NCI-H1417 treated with DMSO at 0.1 percent for 48 hours (cell line): ENCODE results near the gene TRPM7.
"Not testable (repeated sequence)": the region's sequence is repeated elsewhere in the genome, so short reads cannot be mapped to it uniquely, and the experiment has no call there.

ENCODE experiments used
- DNase-seq: peaks from one replicate; lab custom pipeline; 2025; lab: John Stamatoyannopoulos, UW

TRPM7 gene

GRCh38 chr15:50576166-50576565 lies 110.4 kb downstream of the TRPM7 start:
- no peak for DNase-seq

GRCh38 chr15:50573842-50574241 lies 112.8 kb downstream of the TRPM7 start:
- DNase-seq, result not testable (repeated sequence)

- no peak for DNase-seq
Measured at GRCh38 chr15:50563756-50564155, 122.8 kb downstream of the TRPM7 start.

- DNase-seq, result no peak
Measured at GRCh38 chr15:50562735-50563640, 123.6 kb downstream of the TRPM7 start.

GRCh38 chr15:50558012-50558411 lies 128.6 kb downstream of the TRPM7 start:
- DNase-seq, result no peak

- DNase-seq, result no peak
Measured at GRCh38 chr15:50556642-50557371, 129.8 kb downstream of the TRPM7 start.

- no peak for DNase-seq
Measured at GRCh38 chr15:50552238-50552637, 134.4 kb downstream of the TRPM7 start.

- DNase-seq, result no peak
Measured at GRCh38 chr15:50549326-50549725, 137.3 kb downstream of the TRPM7 start.

GRCh38 chr15:50546566-50546965 lies 140.0 kb downstream of the TRPM7 start, which contains the start of gene USP50:
Gene USP50 (minus strand): TSS chr15:50546666. CDS start chr15:50546525, 141 bp downstream.
- no peak for DNase-seq

GRCh38 chr15:50544368-50544767 lies 142.2 kb downstream of the TRPM7 start:
- no peak for DNase-seq

GRCh38 chr15:50543556-50543955 lies 143.0 kb downstream of the TRPM7 start:
- DNase-seq, result no peak

GRCh38 chr15:50542887-50543210 lies 143.7 kb downstream of the TRPM7 start:
- DNase-seq, result no peak

GRCh38 chr15:50531766-50532165 lies 154.8 kb downstream of the TRPM7 start:
- DNase-seq, result no peak

- no peak for DNase-seq
Measured at GRCh38 chr15:50531163-50531562, 155.4 kb downstream of the TRPM7 start.

GRCh38 chr15:50523851-50524251 lies 162.7 kb downstream of the TRPM7 start:
- no peak for DNase-seq

GRCh38 chr15:50519740-50520425 lies 166.7 kb downstream of the TRPM7 start:
- no peak for DNase-seq

GRCh38 chr15:50513001-50513400 lies 173.6 kb downstream of the TRPM7 start:
- DNase-seq, result no peak
